ENCODE data around the gene PPP2R2C.

DNA sequence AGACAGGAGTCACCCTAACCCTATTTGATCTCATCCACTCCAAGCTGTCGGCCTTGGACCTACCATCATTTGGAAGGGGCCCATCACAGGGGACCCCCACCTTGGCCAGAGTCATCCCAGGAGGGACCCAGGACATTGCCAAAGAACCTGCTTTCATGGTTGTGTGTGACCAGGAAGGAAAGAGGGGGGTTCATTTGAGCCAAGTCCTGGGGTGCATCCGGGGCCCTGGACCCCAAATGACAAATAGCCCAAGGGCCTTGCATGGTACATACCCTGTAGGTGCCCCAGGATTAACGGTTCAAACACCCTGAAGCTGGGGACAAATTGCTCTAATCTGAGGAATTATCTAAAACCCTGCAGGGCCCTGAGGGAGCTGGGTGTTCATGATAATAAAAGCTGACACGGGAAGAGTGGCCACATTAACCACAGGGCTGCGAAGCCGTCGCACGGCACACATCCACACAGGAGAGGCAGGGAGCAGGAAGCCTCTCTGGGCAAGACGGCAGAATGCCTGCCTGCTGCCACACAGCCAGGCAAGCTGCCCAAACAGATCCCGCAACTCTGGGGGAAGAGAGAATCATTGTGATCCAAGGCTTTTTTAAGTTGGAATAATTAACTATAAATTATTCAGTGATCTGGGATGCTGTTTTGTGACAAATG is 28.2 kb upstream of the PPP2R2C start:
- TF ChIP-seq, protein P1, sequence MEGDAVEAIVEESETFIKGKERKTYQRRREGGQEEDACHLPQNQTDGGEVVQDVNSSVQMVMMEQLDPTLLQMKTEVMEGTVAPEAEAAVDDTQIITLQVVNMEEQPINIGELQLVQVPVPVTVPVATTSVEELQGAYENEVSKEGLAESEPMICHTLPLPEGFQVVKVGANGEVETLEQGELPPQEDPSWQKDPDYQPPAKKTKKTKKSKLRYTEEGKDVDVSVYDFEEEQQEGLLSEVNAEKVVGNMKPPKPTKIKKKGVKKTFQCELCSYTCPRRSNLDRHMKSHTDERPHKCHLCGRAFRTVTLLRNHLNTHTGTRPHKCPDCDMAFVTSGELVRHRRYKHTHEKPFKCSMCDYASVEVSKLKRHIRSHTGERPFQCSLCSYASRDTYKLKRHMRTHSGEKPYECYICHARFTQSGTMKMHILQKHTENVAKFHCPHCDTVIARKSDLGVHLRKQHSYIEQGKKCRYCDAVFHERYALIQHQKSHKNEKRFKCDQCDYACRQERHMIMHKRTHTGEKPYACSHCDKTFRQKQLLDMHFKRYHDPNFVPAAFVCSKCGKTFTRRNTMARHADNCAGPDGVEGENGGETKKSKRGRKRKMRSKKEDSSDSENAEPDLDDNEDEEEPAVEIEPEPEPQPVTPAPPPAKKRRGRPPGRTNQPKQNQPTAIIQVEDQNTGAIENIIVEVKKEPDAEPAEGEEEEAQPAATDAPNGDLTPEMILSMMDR (IDR thresholded peaks at IDR 0.05; ENCODE audit: poor library complexity, severe bottlenecking) = no peak
- TF ChIP-seq TAF1 (IDR thresholded peaks at IDR 0.05; ENCODE audit: low read depth) = no peak
